CD4-positive, alpha-beta T cell treated with Interleukin-17A for 4 hours (primary cell): Measurements from ENCODE around the gene DDB1.
"Not testable (repeated sequence)": the region's sequence is repeated elsewhere in the genome, so short reads cannot be mapped to it uniquely, and the experiment has no call there.

Experiments
- DNase-seq: peaks from one replicate; pipeline ENCODE4 v3.0.0-alpha.2; 2020; ENCODE audit warnings: mixed read lengths

The DDB1 gene

DNA sequence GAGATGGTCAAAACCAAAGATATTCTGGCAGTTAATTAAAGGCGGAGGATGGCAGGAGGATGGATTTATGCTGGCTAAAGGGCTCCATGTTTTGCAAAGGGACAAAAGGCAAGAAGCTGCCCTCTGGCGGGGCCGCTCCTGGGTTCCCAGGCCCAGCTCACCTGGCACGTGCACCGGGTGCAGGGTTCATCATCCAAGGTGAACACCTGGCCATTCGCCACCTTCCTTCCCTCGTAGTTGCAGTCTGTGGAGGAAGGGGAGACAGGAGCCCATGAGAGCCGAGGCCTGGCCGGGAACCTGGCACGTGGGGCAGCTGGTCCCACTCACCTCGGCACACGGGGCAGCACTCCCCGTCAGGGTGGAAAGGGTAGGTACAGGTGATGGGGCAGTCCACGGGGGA is 68.1 kb downstream of the DDB1 start:
- DNase-seq: no peak

DNA sequence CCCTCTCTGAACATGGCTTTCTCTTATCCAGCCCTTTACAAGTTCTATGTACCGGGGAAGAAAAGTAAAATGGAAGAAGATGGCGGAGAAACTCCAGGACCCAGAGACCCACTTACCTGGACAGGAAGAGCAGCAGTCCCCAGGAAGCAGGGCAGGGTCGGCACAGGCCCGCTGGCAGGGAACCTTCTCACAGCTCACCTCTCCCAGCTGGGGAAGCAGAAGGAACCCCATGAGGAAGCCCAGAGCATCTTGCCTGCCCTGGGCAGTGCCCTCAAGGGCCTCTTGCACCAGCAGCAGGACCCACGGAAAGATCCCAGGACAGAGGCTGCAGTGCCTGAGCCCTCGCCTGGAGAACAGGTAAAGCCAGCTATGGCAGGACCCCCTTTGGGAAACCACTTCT is 68.5 kb downstream of the DDB1 start:
- no peak for DNase-seq

DNA sequence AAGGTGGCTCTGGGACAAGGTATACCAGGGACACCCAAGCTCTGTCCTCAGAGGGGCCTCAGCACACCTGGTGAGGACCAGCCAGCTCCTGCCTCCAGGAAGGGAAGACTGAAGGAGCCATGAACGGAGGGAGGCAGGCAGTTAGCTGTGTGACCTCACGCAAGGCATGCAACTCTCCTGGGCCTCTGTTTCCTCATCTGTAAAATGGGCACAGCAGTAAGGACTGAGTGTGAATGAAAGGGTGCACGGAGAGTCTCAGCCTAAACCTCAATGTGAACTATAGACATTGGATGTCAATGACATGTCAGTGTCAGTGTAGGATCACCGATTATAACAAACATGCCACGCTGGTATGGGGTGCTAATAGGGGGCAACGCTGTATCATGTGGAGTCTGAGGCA is 73.5 kb downstream of the DDB1 start:
- no peak for DNase-seq

DNA sequence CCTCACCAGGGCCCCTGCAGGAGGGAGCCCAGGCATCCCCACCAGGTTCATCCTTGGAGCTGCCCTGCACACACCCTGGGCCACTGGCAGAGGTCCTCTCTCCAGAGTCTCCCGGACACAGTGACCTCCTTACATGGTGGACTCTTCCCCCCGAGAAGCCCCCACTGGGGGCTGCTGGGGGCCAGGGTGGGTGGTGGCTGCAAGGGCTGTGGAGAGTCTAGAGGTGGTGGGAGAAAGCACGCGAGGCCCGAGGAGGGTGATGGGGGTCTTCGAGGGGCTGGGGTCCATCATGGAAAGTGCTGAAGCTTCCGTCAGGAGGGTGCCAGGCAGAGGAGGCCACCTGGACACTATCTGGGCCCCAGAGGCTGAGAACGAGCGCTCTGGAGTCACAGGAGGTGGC is 74.4 kb downstream of the DDB1 start:
- no peak for DNase-seq

DNA sequence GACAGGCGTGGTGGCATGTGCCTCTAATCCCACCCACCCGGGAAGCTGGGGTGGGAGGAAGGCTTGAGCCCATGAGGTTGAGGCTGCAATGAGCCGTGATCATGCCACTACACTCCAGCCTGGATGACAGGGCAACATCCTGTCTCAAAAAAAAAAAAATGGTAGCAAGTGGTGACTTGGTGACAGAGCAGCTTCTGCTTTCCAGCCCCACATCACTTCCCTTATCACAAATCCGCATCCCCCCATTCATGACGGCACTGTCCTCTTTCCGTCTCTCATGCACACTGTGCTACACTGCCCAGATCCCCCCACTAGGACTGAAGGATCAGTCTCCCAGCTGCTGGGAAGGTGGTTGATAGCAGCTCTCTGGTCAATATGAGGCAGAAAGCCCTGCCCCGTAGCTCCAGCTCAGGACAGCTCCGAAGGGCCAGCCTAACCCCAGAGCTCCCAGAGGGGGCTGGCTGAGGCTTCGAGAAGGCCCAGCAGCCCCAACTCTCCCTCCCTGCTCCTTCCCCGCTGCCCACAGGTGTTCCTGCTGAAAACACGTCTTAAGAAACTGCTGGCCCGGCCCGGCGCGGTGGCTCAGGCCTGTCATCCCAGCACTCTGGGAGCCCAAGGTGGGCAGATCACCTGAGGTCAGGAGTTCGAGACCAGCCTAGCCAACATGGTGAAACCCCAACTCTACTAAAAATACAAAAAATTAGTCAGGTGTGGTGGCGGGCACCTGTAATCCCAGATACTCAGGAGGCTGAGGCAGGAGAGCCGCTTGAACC is 76.0 kb downstream of the DDB1 start:
- no peak for DNase-seq

DNA sequence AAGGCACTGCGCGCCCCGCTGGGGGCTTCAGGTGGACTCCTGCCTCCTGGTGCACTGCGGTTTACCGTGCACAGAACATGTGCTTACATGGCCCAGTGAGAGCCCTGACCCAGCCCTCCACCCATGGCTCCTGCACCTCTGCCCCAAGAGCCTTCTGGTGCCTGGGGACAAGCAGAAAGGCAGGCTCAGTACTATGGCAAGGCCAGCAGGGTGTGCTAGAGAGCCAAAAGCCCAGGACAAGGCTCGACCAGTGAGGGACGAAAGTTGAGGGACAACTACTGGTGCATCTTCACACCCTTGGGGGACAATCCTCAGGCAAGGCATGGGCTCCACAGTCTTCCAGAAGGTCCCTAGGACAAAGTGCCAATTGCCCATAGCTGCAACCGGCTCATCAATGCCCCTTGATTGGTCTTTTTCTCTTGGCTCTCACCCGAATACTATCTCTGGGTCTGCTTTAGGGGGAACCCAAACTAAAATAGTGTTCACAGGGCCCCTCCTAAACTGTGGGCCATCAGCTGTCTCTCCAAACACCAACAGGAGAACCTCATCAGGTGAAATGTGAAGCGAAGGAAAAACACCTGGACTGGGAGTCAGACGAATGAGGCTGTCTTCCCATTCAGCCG is 78.4 kb downstream of the DDB1 start:
- DNase-seq: peak; percentile 70

DNA sequence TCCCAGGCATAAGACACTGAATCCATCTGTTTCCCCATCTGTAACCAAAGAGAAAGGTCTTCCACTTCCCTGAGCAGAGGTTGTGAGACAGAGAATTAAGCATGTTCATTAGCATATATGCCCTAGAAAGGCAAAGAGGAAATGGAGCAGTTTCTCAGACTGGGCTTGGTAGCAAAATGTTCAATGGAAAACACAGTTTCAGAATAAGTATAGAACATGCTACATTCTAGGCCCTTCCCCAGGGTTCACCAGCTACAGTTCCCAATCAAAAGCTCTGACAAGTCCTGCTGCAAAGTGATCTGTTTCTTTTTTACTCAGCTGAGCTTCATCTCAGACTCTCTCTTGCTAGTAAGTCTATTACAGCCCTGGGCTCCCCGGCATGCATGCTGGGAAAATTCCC is 80.6 kb downstream of the DDB1 start:
- not testable (repeated sequence) for DNase-seq

DNA sequence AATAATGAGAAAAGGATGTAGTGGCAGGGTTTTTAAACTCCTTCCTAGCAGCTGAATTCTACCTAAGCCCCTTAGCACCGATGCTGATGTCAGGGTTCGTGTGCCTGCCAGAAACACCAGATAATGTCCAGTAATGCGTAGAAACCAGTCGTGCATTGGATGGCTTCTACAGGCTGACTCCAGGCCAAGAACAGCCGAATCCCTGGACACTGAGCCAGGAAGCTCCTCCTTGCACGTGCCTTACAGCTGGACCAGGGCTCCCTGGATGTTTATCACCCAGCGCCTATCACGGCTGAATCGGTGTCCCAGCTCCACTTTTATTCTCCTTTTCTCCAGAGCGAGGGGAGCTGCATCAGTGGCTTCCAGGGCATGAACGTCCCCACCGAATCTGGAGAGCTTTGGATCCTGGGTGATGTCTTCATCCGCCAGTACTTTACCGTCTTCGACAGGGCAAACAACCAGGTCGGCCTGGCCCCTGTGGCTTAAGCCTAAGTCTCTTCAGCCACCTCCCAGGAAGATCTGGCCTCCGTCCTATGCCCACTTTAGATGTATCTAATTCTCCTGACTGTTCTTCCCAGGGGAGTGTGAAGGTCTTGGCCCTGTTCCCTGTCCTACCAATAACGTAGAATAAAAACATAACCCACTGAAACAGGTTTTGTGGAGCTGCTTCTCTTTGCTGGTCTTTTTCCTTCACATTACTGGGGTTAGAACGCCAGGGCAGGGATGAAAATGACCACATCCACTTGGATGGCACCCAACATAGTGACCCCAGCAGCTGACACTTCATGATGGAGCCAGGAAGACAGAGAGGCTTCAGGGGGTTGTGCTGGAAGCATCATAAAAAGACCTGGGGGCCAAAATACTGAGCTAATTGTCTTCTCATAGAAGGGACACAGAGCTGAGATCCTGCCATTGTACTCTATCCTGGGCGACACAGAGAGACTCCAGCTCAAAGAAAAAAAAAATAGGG is 81.8 kb downstream of the DDB1 start:
- DNase-seq: not testable (repeated sequence)
